GM10266 (cell line): ENCODE results near the gene MYMX.
A peak's percentile ranks its signal among the peaks of the same experiment; 100 is the strongest.

Experiments used
- DNase-seq: peaks from one replicate; pipeline ENCODE4 v3.0.0; 2012; ENCODE audit errors: extremely low spot score
- CTCF ChIP-seq: IDR thresholded peaks from 2 replicates; pipeline ENCODE4 v1.5.1; 2012; ENCODE audit warnings: mild to moderate bottlenecking, low read depth; ENCODE audit not compliant: control insufficient read depth, insufficient read depth; ENCODE audit errors: missing control alignments

MYMX gene

GRCh38 chr6:44220913-44221290, 4.2 kb downstream of the MYMX start:
- DNase-seq, result no peak
- TF ChIP-seq CTCF, result no peak

DNA sequence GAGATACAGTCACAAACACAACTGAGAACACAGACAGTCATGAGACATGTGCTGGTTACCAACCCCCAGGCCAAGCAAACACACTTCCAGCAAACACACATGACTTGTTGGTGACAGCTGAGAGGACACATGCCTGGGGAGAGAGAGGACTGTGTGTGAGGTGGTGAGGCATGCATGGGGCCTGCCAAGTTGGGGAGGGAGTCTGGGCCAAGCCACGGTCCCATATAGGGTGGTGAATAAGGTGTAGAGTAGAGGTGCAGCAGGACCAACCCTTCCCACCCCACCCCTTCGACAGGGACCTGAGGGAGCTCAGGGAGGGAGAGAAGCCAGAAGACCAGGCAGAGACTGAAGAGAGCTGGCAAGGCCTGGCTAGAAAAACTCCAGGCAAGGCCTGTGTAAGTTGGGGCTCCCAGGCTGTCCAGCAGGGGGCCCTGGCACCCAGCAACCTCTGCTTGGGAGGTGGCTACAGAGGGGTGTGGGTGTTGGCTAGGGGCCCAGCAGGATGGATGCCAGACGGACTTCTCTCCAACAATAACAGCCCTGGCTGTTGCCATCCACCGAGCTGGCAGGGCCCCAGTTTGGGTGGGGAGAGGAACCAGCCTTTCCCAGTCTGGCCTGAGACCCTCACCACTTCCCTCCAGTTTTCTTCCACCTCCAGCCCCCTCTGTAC, 4.7 kb downstream of the MYMX start:
- TF ChIP-seq CTCF, result peak; percentile 86
- DNase-seq, result peak; percentile 89

DNA sequence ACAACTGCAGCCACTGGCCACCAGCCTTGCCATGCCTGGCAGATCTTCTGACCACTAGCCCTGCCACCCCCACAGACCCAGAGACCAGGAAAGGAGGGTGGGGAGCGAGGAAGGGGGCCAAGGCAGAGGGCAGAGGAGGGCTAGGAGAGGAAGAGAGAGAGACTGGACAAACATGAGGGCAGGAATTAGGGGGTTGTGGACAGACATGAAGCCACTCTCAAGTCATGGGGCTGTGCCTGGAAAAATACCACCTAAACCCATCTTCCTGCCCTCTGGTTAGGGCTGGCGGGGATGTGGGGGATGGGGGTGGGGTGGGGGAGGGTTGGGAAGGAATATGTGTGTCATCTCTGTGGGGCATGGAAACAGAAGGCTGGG, 5.2 kb downstream of the MYMX start:
- TF ChIP-seq CTCF, result no peak
- no peak for DNase-seq

- no peak for TF ChIP-seq CTCF
- no peak for DNase-seq
Observed at GRCh38 chr6:44222486-44223318, 6.0 kb downstream of the MYMX start.

DNA sequence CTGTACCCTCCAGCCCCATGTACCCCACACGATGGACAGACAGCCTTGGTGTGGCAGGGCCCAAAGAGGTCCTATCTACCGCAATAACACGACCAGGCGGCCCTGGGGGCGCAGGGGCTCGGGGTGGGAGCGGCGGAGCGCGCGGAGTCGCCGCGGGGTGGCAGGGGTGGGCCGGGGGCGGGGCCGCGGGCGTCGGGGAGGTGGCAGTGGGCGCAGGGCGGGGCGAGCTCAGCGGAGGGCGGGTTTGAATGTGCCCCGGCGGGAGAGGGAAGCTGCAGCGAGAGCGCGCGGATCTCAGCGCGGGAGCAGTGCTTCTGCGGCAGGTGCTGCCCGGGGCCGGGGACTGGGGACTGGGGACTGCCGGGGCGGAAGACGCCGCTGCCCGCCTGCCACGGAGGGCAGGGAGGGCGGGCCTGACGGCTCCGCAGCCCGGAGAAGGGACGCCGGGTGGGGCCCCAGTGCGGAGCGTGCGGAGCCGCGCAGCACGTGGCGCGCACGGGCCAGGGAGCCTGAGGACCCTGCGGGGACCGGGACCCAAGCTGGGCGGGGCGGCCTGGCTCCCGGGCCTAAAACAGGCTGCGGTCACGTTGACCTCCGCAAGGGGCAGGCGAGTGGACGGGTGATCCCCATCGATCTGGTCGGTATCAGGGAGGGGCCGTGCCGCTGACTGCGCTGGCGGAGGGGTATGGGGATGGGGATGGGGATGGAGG, 6.7 kb downstream of the MYMX start, which contains the start of gene SLC29A1:
Gene SLC29A1 (plus strand): TSS at position 277 of the 710 bp plus-strand sequence. CDS start 3,719 bp downstream, outside the sequence.
- DNase-seq, result peak; percentile 96

More for the DNA sequence above, 6.7 kb downstream of the MYMX start, which contains the start of gene SLC29A1:
- peak; percentile 32 for TF ChIP-seq CTCF
